Stimulated activated CD8-positive, alpha-beta memory T cell treated with anti-CD3 and anti-CD28 coated beads, Interleukin-4, amount 100 ng/mL, for 24 hours (primary cell): Measurements from ENCODE around the gene PNMA1.

Experiments used
- DNase-seq: peaks from one replicate; pipeline ENCODE4 v3.0.0-alpha.2; 2020; ENCODE audit warnings: low read depth

The PNMA1 gene

DNA sequence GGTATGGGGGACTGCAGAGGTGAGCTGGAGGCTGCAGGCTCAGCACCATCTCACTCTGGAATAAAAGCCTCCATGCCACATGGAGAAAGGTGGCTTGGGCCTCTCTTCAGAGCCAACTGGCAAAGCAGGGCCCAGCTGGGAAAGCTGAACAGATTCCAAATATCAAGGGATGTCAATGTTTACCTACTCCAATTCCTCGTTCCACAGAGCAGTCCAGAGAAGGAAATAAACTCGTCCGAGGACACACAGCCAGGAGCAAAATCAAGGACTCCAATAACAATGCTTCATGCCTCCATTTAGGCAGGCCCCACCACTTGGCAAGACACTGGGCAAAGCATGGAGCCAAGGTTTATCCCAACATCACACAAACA is 36.3 kb upstream of the PNMA1 start:
- no peak for DNase-seq

DNA sequence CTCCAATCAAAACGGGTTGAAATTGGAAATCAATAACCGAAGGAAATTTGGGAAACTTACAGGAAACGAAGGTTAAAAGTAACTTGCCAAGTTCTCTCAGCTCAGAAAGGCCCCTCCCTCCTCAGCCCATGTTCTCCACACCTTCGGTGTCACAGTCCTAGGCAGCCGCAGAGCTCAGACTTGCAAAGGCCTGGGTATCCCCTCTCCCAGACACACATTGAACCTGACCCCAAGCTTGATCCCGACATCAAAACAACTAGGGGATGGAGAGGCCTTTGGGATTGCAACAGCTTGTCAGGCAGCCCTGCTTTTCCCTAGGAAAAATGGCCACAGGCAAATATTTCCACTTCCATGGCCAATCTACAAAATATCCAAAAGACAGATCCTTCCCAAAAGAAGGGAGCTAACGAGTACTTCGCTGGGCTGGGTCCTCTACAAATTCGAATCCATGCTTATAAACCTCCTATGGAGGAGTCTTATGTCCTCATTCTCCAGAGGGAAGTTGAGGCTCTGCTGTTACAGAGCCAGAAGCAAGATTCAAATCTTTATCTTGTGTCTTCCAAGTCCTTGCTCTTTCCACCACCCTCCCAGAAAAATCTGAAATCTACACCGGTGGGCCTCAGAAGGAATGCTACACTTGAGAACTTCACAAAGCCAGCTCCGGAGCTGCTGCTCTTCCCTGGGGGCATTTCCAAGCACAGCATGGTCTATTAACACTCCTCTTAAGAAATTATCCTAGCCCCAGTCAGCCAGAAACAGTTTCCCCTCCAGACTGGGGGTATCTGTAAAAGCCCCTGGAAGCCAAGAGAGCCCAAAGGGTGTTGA is 35.7 kb upstream of the PNMA1 start:
- no peak for DNase-seq

DNA sequence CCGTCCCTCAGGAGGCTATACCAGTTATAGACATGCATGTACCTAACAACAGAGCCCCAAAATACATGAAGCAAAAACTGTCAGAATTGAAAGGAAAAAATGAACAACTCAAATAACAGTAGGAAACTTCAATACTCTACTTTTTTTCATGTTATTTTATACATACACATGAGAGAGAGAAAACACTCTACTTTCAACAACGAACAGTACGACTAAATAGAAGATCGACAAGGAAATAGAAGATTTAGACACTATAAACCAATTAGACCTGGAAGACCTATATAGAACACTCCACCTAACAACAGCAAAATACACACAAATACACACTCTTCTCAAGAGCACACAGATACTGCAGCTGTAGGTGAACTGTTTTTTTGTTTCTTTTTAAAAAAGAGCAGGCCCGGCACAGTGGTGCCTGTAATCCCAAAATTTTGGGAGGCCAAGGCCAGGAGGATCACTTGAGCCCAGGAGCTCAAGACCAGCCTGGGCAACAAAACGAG is 34.7 kb upstream of the PNMA1 start:
- no peak for DNase-seq

DNA sequence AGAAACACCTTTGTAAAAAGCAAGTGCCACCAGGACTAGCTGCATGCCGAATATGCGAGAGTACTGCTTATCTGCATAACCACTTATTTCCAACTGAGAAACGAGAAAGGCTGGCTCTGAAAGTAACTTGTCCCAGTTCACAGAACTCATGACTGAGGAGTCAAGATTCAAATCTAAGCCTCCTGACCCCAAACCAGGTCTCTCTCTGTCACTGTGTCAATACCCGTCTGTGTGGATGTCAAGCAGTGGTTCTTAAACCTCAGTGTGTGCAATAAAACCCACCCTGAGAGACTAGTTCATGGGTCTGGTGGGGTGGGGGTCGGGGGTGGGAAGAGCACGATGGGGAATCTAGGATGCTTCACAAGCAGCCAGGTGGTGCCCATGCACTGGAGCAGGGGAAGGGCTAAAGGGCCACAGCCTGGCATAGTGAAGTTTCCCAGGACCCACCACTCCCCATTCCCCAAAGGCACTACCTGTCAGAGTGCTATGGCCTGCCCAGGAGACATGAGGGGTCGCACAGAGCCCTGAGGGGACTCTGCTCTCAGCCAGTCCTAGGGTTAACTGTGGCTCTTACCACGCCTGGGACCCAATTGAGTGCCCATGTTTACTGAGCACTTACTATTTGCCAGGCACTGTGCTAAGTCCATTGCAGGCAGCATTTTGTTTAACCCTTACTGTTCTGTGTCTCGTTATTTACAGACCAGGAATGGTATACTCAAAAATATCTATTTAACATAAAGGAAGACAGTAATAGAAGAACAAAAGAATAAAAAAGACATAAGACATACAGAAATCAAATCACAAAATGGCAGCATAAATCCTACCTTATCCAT is 33.4 kb upstream of the PNMA1 start:
- no peak for DNase-seq

DNA sequence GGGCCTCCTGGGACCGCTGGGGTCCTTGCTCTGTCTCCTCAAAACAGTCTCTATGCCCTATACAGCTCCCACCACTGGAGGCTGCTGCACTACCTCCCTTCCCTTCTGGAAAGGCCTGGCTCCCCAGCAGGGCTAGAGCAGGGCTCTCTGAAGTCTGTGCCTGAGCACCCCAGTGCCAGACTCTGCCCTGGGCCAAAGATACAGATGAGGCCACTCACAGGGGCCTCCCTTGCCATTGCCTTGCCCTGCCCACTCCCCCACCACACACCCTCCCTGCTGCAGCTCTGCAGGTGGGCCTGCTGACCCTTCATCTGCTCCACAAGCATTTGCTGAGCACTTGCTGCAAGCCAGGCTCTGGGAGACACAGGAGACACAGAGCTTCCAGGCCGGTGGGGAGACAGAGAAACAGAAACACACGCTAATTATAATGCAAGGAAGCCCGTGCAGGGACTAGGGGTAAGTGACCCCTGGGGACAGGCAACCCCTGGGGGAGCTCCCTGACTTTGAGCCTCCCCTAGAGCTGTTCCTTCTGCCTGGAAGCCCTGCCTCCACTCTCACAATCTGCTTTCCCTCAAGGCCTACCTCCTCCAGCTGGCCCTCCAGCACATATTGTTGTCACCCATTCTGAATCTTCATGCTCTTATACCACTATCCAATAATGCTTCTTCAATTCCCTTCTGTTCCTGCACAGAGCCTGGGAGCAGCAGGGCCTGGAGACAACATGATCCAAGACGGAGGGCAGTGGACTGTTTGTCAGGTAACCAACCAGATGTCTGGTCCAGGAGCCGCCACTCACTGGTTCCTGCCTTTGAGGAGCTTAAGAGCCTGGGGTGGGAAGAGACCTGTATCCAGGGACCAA is 32.6 kb upstream of the PNMA1 start:
- DNase-seq, result no peak

DNA sequence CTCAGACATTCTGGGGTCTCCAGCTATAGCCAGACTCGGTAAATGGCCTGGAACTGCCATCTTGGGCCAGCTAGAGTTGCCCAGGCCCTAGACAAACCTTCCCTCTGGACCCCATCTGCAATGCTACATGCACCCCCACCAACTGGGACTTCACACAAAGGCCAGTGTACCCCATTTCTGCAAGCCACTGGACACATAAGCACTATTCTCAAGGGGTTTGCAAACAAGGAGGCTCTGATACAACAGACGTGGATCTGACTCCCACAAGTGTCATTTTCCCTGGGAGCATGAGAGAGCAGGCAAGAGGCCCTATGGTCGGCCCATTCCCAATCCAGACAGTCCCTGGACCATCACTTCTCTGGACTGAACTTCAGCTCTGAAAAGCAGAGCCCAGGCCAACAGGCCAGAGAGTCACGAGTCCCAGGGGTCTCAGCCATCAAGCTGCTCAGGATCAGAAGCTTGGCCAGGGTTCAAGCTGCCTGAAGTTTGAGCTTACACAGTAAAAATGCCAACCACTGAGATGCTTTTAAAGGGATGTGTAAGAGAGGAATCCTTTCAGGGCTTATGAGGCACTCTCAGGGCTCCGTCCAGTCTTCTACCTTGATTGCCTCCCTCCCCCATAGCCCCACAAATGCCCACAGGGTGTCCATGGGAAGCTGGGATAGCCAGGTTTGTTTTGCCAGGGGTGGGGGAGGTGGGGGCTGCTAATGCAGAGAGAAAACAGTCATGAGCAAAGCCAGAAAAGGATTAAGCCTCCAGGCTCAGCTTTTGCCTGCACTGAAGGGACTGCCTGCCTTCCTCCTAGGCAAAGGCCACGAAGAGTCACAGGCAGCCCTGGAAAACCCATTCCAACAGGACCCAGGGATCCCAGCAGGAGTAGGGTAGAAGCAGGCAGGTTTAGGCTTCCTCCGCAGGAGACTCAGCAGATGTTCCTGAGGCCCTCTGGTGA is 31.7 kb upstream of the PNMA1 start:
- no peak for DNase-seq

DNA sequence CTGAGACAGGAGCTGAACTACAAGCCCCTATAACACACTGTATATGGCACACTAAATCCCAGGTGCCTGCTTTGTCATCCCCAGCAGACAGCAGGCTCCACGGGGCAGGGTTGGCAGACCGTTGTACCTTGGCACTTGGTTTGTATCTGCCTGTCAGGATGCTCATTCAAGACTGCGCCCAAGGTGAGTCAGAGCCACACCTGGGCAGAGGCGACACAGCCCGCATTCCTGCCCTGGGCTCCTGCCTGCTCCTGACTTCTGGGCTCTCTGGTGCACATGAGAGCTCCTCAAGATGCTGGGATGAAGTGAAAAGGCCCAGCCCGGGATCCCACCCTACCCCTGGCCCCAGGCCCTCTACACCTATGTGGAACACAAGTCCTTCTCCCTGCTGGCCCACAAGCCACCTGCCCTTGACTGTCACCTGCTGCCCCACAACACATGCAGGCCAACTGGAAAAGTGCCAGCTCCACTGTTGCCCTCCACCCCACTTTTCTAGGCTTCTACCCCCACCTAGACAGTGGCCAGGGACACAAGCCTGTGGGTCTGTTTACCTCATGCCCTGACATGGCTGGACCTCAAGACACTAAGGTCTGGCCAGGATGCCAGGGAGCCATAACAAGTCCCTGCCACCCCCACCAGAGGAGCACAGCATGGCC is 30.8 kb upstream of the PNMA1 start:
- DNase-seq, result no peak

DNA sequence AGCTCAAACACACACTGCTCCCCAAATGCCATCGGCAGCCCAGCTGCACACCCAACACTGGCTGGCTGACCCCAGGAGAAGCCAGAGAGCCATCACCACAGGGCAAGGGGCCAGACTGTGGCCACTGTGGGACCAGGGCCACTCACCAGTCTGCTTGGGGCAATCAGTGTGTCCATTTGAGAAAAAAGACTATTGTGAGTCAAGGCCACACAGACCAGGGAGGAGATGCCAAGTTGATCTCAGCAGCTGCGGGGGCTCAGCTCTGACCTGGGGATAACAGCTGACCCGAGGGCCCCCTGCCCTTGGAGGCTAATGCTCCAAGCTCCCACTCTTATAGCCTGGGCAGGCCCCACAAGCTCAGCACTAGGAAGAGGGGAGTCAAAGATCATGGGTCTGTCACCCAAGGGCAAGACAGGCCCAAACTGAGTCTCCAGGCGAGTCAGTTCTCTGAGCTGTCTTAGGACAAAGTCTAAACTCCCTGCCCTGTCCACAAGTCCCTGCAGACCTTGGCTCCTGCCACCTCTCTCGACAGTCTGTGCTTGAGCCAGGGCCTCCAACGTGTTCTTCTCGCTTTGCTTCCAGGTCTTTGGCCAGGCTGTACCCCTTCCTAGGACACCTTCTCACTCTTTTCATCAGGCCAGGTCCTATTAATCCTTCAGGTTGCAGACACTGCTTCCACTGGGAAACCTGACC is 30.1 kb upstream of the PNMA1 start:
- no peak for DNase-seq

DNA sequence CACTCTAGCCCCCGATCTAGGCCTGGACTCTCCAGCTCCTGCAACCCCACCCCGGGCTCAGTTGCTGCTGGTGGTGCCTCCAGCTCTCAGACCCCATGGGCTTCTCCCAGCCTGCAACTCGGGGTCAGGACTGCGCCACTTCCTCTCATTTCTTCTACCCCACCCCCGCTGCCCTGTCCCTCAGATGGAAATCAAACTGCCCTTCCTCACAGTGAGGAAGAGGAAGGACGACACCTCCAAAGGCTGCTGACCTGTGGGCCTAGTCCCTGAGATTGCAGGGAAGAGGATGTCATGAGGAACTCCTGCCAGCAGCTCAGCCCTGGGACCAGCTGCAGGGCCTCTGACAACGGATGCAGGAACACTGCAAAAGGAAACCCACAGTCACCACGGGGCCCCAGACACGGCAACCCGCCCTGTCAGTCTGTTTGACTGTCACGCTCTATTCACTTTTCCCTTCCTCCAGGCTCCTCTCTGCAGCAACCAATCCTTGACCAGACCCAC is 29.3 kb upstream of the PNMA1 start:
- DNase-seq, result peak; percentile 57

DNA sequence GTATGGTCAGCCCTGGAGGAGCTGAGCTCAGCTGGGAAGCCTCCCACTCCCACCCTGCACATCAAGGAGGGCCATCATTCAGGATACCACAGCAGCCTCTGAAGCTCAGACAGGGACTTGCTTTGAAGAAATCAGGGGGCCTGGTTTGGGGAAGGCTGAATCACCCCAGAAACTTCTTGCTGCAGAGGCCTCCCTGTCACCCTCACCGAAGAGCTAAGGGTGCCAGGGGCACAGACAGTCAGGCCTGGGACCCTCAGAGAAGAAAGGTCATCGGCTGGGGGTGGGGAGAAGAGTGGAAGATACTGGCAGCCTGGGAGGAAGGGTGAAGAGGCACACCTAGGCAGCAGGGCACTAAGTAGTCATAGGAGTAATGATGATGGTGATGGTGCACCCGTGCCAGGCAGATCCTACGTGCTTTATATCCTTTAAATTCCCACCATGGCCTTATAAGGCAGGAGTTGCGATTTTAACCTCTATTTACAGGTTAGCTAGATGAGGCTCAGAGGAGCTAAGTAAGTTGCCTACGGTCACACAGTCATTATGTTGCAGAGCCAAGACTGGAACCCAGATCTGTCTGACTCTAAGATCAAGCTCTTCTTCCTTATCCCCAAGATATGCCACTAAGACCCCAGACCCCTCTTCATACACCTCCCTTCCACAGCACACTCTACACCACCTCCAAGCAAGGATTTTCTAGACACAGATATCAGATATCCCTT is 28.5 kb upstream of the PNMA1 start:
- DNase-seq, result no peak

DNA sequence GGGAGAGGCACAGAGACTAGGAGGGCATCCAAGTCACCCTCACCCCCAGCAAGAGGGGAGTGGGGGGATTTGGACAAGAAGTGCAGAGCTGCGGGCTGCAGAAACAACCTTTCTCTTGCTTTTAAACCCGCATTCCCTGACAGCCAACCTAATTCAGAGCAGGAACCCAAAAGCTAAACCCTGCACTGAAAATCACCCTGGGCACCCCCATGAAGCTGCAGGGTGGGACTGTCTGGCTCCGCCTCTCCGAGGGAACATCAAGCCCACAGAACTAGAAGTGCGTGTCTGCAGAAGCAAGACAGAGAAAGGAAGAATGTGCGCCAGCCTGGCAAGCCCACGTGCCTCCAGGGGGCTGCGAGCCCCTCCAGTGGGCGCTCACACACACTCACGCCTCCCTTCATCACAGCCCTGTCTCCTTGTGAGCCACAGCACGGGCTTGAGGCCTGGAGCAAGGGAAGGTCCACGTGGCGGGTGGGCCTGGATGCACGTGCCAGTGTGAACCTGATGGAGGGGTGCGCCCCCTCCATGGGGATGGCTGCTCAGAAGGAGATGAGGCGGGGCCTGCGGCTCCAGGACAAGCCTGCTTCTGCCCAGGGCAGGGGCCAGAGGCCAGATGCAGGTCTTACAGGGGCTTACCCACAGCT is 27.8 kb upstream of the PNMA1 start:
- DNase-seq, result no peak

DNA sequence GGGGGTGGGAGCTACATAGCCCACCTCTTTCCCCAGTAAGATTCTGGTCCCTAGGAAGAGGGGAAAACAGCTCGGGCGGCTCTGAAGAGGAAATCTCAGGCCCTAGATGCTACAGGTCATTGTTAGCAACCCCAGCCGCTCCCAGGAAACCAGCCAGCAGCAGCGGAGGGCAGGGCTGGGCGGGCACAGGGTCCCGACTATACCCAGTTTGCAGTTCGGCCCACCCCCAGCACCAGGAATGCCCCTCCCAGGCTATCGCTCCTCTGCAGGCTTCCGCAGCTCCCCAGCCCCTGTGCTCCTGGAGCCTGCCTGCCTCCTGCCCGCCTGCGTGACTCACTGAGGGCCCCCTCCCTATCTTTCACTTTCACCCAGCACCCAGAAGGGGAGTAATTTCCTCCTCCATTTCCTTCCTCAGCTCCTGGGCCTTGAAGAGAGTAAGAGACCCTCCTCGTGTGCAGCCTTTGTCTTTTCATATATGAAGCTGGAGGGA is 27.2 kb upstream of the PNMA1 start:
- peak; percentile 66 for DNase-seq

DNA sequence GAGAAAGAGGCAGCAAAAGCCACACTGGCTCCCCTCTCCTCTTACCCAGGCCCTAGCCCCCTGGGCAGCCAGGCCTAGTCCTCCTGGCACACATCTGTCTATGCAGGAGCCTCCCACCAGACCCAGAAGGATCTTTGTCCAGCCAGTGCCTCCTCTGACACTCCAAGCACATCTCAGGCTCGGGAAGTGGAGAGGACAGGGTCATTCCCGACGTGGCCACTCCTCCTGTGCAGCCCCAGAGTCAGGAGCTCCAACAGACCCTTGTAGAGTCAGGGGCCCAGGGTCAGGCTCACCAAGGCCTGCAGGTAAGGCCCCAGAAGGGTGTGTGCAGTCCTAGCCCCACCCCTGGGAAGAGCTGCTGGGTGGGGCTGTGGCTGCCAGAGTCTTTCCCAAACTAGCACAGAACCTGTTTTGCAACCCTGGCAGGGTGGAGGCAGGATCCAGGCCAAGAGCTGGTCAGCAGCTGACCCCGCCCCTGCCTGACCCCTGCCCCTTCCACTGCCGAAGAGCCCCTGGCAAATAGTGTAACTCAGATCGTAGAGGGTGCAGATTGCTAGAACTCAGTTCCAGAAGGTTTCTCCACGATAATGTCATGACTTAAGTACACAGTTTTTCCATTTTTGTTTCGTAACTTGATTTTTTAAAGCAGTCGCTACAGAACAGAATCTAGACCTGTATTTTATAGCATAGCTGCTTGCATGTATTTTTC is 26.6 kb upstream of the PNMA1 start:
- no peak for DNase-seq

DNA sequence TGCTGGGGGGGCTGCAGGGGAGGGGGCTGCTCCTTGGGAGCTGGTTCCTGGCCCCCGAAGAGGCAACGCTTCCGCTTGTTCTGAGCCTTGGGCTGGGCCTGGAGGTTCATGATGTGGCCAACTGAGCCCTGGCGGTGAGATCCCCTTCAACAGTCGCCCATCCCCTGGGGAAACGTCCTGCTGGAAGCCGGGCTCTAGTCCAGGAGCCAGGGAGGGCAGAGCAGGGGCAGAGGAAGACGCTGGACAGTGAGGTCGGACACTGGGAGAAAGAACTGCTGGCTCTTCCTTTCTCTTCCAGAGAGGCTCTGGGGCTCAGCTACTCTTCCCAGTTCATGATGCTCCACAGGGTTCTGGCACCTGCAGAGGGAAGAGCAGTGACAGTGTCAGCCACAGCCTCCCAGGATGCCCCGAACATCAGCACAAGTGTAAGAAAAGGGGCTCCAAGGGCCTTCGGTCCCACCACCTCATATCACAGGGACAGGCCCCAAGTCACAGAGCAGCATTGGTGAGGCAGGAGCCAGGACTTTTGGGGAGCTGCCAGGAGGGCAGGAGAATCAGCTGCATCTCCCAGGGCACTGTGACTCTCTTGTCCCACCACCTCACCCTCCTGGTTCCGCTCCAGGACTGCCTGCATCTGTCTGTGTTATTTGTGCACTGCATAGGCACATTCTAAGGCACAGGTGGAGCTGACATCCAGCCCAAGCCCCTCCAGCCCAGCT is 25.9 kb upstream of the PNMA1 start:
- DNase-seq, result no peak

DNA sequence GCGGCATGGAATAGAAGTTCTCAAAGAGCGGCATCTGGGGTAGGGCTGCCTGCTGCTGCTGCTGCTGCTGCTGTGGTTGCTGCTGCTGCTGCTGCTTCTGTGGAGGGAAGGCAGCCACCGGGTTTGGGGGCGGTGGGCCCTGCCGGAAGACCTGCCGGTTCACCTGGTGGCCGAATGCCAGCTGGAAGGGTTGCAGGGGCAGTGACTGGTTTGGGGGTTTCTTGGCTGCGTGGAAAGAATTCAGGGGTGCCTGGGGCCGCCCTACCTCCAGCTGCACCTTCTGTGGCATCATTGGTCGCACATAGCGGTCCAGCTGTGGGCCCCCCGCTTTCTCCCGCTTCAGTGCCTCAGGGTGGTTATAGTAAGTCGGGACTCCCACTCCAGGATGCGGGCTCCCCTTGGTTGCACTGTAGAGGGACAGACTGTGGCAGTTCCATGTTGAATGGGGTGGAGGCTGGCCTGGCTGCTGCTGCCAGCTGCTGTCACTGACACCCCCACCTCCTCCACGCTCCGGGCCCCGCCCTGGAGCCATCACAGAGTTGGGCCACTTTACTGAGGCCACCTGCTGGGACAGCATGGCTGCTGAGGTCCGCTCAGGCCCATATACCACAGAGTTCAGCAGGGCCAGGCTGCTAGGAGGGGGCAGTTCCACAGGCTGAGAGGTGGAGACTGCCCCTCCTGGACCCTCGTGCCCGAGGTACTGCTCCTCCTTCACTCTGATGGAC is 25.2 kb upstream of the PNMA1 start:
- no peak for DNase-seq

DNA sequence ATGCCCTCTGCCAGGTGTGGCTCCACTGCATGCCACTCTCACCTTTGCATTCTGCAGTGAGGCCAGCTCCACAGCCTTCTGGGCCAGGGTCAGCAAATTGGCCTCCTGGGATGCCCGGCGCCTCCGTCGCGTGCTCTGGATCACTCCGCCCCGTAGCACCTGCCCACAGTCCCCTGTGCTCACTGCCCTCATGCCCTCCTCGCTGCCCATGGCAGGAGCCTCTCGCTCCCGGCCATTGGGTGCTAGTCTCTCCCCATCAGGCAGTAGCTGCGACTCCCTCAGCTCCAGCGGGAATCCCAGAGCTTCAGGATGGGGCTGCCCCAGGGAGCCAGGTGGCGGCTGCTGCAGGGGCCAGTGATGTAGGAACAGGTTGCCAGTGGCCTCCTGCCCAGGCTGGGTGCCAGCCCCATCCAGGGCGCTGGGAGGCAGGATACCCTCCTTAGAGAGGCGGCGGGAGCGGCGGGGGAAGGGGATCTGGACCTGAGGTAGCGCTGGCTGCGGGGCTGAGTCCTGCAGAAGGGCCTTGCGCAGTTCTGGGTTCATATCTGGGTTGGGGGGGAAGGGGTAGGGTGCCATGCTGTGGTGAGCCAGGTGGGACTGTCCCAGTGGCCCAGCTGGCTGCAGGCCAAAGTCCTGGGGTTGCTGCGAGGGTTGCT is 24.5 kb upstream of the PNMA1 start:
- no peak for DNase-seq
